Prostate gland (tissue), 2 donors: Measurements from ENCODE around the gene ZNF609.

Source experiments
- CTCF ChIP-seq, 4 experiments: fragments of 200-600 bp in 2 of 4; fragments of 450-650 bp in 2 of 4; sonication (generic) in 2 of 4; IDR thresholded peaks; 1 replicate in 3 of 4; 2 replicates in 1 of 4; pipeline ENCODE4 v1.5.1; 2016 to 2019; ENCODE audit warnings: antibody characterized with exemption in 4 of 4, mild to moderate bottlenecking in 2 of 4, moderate library complexity in 2 of 4
- POLR2A ChIP-seq: fragments of 450-650 bp; IDR thresholded peaks from one replicate; pipeline ENCODE4 v1.6.1; 2016; ENCODE audit warnings: antibody characterized with exemption, mild to moderate bottlenecking
- POLR2AphosphoS5 ChIP-seq: sonication (generic); formaldehyde crosslinking; IDR thresholded peaks from one replicate; pipeline ENCODE4 v1.6.1; 2017; ENCODE audit warnings: antibody characterized with exemption

GRCh38 chr15:64507845-64508244, 47.5 kb downstream of the ZNF609 start:
- TF ChIP-seq CTCF (IDR thresholded peaks at IDR 0.05) (no peak), POLR2AphosphoS5 (no peak), POLR2A (no peak)
